ELR (cell line): Measurements from ENCODE around the gene CYP46A1.

ENCODE experiments used
- DNase-seq: peaks from one replicate; pipeline ENCODE4 v3.0.0-alpha.2; 2015; ENCODE audit warnings: low read depth

Gene CYP46A1

GRCh38 chr14:99688210-99688581, 4.1 kb downstream of the CYP46A1 start:
- DNase-seq, result no peak

DNA sequence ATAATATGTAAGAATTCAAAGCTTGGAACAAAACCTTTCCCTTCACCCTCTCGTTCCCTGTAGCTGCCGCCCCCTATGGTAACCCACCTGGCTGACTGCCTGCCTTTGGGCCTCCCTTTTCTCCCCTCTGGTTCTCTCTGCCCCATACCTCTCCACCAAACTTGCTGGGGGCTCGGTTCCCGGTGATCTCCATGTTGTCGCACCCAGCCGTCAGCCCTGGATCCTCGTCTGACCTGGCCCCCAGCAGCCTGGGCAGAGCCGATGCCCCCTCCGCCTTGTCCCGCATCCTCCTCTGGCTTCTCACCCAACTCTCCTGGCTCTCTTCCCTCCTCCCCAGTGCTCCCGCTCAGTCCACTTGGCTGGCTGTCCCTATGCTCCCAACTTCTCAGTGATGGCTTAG, 4.5 kb downstream of the CYP46A1 start:
- no peak for DNase-seq

- DNase-seq, result no peak
Observed at GRCh38 chr14:99689266-99690236, 5.5 kb downstream of the CYP46A1 start.

DNA sequence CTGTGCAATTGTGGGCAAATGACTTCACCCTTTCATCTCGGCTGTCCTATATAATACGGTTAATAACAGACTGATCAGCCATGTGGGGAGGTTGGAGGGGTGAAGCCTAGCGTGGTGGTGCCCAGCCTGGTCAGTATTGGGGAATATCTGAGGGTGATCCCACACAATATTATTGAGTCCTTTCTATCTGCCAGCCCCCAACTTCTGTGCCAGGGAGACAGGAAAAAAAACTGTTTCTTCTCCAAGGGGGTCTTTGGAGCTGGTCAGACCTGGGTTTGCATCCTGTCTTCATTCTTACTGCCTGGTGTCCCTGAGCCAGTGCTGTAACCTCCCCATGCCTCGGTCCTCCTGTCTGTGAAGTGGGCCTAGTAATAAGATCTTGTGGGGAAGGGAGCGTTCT, 6.5 kb downstream of the CYP46A1 start:
- DNase-seq, result no peak

DNA sequence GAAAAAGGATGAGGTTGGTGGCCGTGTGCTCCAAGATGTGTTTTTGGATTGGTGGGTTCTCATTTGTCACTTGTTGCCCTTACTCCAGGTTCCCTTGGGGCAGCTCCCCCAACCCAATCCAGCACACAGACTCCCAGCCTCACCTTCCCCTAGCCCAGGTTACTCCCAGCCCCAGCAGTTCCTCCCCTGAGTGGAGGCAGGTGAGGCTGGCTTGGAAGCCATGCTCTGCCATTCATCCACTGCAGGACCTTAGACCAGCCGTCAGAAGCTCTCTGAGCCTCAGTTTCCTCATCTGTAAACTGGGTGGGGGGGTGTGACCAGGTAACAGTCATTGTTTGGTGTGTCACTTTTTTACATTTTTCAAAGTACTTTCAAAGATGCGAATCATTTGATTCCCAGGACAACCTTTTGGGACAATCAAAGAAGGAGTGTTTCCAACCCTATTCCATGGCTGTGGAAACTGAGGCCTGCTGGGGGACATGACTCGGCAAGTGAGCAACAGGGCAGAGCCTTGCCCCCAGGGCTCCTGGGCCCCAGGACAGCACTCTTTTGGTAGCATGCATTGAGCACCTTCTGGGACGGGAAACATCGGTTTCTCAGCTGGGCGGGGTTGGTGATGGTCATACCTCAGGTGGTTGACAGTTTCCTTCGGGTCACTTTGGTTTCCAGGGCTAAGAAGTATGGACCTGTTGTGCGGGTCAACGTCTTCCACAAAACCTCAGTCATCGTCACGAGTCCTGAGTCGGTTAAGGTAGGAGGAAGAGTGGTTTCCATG, 7.2 kb downstream of the CYP46A1 start:
- DNase-seq, result no peak

GRCh38 chr14:99693918-99694317, 9.8 kb downstream of the CYP46A1 start:
- DNase-seq, result no peak

DNA sequence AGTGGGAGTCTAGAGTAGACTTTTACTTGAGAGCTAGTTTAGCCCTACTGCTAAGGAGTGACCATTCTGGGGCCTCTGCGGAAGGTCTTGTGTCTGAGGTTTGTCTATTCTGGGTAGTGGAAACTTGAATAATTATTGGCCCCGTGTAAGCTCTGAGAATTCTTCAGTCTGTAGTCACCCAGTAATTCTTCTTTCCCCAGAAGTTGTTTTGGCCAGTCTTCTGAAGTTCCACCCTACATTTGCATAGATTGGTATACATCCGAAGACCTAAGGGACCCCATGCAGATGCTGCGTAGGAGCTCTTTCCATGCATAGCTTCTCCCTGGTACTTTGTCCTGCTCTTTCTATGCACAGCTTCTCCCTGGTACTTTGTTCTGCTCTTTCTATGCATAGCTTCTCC, 12.8 kb downstream of the CYP46A1 start:
- no peak for DNase-seq

GRCh38 chr14:99698236-99698635, 14.1 kb downstream of the CYP46A1 start:
- no peak for DNase-seq

DNA sequence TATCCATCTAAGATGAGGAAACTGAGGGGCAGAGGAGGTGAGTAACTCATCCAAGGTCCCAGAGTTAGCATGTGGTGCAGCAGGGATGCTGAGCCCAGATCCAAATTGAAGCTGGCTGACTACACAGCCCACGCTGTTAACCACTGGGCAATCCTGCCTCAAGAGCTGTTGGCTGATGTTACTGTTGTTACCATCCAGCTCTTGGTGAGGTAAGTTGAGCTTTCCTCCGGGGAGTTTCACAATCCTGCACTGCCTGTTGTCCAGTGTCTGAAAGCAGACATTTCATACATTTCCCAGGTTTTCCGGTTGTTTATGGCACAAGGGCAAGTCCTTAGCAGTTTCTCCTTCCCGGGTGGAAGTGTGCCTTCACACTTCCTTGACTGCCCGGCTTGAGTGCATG, 14.5 kb downstream of the CYP46A1 start:
- no peak for DNase-seq

DNA sequence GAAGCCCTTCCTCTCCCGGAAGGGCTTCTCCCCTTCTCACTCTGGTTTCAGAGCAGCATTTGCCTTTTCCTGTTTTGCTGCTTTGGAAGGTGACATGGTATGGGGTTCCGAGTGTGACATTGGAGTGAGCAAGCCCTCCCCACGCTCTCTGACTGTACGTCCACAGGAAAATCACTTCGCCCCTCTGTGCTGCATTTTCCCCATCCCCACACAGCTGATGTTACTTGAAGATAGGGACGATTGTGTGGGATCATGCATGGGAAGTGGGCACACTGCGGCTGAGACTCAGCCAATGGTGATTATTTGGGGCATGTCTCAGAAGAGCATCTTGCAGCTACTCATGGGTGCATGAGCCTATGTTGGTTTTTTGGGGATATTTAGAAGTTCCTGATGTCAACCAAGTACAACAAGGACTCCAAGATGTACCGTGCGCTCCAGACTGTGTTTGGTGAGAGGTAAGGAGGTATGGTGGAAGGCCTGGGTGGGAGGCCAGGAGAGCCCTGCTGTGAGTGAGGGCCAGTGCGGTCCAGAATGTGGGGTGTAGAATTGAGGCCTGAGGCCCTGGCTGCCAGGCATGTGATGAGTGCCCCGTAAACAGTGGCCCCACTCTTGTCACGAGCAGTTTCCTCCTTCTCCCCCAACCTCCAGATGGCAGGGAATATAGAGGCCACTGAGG, 15.1 kb downstream of the CYP46A1 start:
- DNase-seq, result no peak

- DNase-seq, result no peak
Observed at GRCh38 chr14:99699861-99700260, 15.8 kb downstream of the CYP46A1 start.

DNA sequence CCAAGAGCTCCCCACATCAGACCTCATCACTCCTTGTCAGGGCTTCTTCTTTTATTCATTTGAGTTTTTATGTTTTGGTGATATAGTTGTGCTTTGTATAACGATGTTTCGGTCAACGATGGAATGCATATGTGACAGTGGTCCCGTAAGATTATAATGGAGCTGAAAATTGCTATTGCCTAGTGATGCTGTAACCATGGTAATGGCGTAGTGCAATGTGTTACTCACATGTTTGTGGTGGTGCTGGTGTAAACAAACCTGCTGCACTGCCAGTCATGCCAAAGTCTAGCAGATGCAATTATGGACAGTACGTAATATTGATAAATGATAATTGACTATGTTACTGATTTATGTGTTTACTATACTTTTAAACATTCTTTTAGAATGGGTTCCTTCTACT, 16.3 kb downstream of the CYP46A1 start:
- no peak for DNase-seq

GRCh38 chr14:99701260-99701659, 17.2 kb downstream of the CYP46A1 start:
- no peak for DNase-seq

GRCh38 chr14:99702115-99702514, 18.0 kb downstream of the CYP46A1 start:
- no peak for DNase-seq

- DNase-seq, result no peak
Observed at GRCh38 chr14:99703381-99703780, 19.3 kb downstream of the CYP46A1 start.

DNA sequence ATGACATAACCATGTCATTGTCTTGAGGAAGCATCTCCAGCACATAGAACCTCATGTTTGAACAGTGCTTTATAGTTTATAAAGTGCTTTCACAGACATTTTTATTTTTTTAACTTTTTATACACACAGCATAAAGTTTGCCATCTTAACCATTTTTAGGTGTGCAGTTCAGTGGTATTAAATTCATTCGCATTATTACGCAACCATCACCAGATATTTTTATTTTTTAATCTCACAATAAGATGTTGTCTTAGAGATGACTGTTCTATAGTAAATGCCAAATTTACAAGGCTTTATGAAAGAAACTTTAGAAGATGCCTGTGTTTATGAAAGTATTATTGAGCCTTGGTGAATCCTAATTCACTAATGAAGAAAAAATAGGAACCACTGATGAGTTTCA, 19.9 kb downstream of the CYP46A1 start:
- no peak for DNase-seq

DNA sequence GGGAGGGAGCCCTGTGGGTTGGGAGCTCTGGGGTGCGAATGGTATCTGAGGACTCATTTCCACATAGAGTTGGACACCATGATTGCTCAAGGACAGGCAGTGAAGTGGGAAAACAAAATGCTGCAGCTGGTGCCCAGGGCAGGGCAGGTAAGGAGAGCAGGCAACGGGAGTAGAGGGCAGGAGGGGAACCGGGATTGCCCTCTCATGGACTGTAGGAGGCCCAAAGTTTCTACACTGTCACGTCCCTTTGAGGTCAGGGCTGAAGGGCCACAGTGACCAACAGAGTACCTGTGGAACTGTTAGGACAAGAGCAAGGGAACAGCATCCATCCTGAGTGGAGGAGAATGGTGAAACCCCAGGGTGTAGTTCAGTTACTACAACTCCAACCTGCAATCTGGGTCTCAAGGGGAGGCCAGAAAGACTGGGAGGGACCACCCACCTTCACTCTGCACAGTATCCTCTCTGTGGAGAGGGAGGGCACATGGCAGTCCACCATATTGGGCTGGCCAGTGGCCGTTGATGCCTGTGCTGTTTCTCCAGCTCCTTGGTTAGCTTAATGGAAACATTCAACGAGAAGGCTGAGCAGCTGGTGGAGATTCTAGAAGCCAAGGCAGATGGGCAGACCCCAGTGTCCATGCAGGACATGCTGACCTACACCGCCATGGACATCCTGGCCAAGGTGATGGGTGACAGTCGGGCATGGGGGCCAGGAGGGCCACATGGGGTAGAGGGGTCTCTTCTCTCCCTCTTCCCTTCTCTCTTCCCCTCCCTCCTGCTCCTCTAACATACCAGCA, 22.2 kb downstream of the CYP46A1 start:
- DNase-seq, result no peak

DNA sequence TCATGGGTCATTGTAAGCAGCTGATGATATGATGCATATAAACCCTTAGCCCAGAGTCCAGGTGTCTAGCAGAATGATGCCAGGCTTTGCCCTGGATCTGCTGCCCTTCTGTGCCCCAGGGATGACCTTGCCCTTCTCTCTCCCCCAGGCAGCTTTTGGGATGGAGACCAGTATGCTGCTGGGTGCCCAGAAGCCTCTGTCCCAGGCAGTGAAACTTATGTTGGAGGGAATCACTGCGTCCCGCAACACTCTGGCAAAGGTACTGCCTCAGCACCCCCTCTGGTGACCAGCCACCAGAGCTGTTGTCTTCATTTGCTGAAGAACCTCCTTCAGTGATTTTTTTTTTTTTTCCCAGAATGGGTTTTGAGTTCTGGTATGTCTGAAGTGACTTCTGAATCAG, 23.3 kb downstream of the CYP46A1 start:
- no peak for DNase-seq

GRCh38 chr14:99707921-99708320, 23.8 kb downstream of the CYP46A1 start:
- DNase-seq, result no peak

DNA sequence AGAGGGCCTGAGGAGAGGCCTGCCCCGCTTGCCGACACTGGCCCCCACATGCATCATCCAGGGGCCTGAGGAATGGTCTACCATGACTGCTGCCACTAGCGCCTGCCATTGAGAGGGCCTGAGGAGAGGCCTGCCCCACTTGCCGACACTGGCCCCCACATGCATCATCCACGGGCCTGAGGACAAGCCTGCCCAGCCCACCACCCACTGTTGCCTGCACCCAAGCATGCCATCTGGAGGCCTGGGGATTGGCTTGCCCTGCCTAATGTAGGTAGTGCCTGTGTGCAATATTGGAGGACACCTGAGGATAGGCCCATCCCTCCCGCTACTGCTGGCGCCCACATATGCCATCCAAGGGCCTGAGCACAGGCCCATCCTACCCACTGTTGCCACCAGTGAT, 24.4 kb downstream of the CYP46A1 start:
- no peak for DNase-seq

GRCh38 chr14:99713972-99714371, 29.9 kb downstream of the CYP46A1 start:
- DNase-seq, result no peak
